ENCODE data around the gene NPM1.

DNA sequence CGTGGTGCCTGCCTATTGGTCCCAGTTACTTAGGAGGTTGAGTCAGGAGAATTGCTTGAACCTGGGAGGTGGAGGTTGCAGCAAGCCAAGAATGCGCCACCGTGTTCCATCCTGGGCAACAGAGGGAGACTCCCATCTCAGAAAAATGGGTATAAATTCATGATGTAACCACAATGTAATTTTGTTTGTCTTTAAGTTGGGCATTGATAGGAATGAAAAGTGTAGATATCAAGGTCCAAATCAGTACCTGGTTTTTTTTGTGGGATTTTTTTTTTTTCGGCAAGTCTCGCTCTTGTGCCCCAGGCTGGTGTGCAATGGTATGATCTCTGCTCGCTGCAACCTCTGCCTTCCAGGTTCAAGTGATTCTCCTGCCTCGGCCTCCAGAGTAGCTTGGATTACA, 7.4 kb downstream of the NPM1 start:
- no peak for TF ChIP-seq TEAD4 (CRISPR knock-in tag; IDR thresholded peaks at IDR 0.05)
- TF ChIP-seq, protein P1, sequence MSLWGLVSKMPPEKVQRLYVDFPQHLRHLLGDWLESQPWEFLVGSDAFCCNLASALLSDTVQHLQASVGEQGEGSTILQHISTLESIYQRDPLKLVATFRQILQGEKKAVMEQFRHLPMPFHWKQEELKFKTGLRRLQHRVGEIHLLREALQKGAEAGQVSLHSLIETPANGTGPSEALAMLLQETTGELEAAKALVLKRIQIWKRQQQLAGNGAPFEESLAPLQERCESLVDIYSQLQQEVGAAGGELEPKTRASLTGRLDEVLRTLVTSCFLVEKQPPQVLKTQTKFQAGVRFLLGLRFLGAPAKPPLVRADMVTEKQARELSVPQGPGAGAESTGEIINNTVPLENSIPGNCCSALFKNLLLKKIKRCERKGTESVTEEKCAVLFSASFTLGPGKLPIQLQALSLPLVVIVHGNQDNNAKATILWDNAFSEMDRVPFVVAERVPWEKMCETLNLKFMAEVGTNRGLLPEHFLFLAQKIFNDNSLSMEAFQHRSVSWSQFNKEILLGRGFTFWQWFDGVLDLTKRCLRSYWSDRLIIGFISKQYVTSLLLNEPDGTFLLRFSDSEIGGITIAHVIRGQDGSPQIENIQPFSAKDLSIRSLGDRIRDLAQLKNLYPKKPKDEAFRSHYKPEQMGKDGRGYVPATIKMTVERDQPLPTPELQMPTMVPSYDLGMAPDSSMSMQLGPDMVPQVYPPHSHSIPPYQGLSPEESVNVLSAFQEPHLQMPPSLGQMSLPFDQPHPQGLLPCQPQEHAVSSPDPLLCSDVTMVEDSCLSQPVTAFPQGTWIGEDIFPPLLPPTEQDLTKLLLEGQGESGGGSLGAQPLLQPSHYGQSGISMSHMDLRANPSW (CRISPR knock-in tag; conservative IDR thresholded peaks at IDR 0.05; ENCODE audit: low read depth), result no peak
- TF ChIP-seq, protein P2, sequence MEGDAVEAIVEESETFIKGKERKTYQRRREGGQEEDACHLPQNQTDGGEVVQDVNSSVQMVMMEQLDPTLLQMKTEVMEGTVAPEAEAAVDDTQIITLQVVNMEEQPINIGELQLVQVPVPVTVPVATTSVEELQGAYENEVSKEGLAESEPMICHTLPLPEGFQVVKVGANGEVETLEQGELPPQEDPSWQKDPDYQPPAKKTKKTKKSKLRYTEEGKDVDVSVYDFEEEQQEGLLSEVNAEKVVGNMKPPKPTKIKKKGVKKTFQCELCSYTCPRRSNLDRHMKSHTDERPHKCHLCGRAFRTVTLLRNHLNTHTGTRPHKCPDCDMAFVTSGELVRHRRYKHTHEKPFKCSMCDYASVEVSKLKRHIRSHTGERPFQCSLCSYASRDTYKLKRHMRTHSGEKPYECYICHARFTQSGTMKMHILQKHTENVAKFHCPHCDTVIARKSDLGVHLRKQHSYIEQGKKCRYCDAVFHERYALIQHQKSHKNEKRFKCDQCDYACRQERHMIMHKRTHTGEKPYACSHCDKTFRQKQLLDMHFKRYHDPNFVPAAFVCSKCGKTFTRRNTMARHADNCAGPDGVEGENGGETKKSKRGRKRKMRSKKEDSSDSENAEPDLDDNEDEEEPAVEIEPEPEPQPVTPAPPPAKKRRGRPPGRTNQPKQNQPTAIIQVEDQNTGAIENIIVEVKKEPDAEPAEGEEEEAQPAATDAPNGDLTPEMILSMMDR (IDR thresholded peaks at IDR 0.05), result no peak
- no peak for TF ChIP-seq GTF2I (CRISPR knock-in tag; conservative IDR thresholded peaks at IDR 0.05)
- no peak for TF ChIP-seq NFE2L1 (CRISPR knock-in tag; IDR thresholded peaks at IDR 0.05)
- no peak for TF ChIP-seq NR2C2 (CRISPR knock-in tag; IDR thresholded peaks at IDR 0.05)
- TF ChIP-seq, protein P3, sequence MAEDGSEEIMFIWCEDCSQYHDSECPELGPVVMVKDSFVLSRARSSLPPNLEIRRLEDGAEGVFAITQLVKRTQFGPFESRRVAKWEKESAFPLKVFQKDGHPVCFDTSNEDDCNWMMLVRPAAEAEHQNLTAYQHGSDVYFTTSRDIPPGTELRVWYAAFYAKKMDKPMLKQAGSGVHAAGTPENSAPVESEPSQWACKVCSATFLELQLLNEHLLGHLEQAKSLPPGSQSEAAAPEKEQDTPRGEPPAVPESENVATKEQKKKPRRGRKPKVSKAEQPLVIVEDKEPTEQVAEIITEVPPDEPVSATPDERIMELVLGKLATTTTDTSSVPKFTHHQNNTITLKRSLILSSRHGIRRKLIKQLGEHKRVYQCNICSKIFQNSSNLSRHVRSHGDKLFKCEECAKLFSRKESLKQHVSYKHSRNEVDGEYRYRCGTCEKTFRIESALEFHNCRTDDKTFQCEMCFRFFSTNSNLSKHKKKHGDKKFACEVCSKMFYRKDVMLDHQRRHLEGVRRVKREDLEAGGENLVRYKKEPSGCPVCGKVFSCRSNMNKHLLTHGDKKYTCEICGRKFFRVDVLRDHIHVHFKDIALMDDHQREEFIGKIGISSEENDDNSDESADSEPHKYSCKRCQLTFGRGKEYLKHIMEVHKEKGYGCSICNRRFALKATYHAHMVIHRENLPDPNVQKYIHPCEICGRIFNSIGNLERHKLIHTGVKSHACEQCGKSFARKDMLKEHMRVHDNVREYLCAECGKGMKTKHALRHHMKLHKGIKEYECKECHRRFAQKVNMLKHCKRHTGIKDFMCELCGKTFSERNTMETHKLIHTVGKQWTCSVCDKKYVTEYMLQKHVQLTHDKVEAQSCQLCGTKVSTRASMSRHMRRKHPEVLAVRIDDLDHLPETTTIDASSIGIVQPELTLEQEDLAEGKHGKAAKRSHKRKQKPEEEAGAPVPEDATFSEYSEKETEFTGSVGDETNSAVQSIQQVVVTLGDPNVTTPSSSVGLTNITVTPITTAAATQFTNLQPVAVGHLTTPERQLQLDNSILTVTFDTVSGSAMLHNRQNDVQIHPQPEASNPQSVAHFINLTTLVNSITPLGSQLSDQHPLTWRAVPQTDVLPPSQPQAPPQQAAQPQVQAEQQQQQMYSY (CRISPR knock-in tag; IDR thresholded peaks at IDR 0.05), result no peak
- TF ChIP-seq CREB1 (CRISPR knock-in tag; IDR thresholded peaks at IDR 0.05), result no peak
- TF ChIP-seq RELA (CRISPR knock-in tag; IDR thresholded peaks at IDR 0.05; ENCODE audit: borderline replicate concordance), result no peak
- TF ChIP-seq, protein P4, sequence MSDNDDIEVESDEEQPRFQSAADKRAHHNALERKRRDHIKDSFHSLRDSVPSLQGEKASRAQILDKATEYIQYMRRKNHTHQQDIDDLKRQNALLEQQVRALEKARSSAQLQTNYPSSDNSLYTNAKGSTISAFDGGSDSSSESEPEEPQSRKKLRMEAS (CRISPR knock-in tag; IDR thresholded peaks at IDR 0.05), result no peak
